NCI-H2107 treated with DMSO at 0.1 percent for 48 hours (cell line): ENCODE measurements around the gene LDB3.

ENCODE experiments used
- DNase-seq: peaks from one replicate; lab custom pipeline; 2025; ENCODE audit not compliant: unreplicated experiment; lab: John Stamatoyannopoulos, UW

The LDB3 gene

DNA sequence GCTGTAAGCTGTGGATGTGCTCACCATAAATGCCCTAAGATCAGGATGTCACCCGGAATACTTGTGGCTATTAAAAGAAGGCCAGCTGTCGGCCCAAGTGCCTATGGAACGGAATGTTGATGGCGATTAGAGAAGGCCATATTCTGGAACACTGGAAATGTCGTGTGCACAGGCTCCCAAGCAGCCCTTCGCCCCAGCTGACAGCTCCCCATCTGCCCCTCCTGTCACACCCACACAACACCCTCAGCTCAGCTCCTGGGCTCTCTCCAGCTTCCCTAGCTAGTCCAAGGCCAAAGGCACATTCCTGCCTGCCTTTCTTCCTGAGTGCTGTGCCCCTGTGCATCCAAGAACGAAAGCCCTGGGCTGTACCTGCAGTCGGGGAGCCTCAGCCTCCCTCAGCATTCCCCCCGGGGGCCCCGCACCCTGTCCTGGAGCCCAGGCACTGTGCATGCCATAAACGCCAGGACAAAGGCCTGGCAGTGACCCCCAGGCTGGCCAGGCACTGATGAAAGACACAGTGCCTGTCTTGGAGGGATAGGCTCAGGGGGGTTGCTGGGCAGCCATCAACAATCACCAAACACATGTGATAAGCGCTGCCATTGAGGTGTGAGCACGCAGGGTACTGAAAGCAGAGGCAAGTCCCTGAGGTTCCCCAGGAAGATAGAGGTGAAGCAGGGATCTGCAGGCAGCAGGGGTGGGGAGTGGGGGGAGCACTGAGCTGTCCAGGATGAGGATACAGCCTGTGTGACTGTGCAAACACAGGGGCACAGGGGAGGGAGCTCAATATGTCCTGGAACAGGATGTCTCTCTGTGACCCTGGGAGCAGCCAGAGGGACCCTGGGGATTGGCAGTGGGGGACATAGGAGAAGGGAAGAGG lies 3.7 kb upstream of the LDB3 start:
- no peak for DNase-seq

DNA sequence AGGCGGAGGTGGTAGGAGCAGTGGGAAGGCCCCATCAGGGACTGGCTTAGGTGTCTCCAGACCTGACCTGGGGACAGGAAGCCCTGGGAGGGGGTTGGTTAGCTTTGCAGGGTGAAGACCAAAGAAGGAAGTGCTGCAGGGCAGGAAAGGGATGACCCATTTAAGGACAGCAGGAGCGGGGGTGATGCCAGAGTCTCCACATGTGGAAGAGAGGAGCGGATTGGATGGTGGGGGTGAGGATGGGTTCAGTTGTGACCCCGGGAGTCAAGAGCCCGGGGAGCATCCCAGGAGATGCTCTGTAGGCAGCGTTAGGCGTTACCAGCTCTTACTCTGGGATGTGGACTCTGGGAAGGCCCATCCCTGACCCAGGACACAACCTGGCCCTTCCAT lies 3.1 kb upstream of the LDB3 start:
- DNase-seq: no peak

DNA sequence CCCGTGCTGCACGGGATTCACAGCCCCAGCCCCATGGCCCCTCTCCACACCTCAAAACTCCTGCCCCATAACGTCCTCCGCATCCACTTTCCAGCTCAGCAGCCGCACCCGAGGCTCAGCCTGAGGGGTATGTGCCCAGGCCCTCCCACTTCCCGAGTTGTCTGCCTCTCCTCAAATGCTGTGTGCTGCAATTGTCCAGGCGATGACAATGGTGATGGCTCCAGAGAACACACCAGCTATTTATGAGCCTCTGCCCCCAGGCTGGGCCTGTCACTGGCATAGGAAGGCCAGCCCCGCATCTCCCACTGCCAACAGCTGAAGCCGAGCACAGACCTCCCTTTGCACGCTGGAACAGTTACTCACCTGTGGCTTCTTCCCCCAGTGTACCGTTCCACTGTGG lies 2.4 kb upstream of the LDB3 start:
- DNase-seq: no peak

DNA sequence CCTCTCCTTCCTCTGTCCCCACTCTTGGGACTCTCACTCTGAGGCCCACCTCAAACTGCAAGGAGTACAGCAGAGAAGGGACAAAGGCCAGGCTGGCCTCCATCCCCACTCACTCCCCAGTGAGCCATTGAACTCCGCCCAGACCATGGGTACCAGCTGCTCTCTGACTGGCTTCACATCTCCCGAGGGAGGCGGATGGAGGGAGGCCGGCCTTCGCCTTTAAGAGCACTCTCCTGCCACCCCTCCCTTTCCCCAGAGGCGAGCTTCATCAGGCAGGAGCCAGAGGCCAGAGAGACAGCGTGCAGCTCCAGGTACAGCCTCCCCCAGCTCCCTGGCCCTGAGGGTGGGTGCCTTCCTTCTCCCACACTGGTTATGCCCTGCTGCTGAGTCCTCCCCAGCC lies 1.8 kb upstream of the LDB3 start:
- DNase-seq: peak; percentile 13

DNA sequence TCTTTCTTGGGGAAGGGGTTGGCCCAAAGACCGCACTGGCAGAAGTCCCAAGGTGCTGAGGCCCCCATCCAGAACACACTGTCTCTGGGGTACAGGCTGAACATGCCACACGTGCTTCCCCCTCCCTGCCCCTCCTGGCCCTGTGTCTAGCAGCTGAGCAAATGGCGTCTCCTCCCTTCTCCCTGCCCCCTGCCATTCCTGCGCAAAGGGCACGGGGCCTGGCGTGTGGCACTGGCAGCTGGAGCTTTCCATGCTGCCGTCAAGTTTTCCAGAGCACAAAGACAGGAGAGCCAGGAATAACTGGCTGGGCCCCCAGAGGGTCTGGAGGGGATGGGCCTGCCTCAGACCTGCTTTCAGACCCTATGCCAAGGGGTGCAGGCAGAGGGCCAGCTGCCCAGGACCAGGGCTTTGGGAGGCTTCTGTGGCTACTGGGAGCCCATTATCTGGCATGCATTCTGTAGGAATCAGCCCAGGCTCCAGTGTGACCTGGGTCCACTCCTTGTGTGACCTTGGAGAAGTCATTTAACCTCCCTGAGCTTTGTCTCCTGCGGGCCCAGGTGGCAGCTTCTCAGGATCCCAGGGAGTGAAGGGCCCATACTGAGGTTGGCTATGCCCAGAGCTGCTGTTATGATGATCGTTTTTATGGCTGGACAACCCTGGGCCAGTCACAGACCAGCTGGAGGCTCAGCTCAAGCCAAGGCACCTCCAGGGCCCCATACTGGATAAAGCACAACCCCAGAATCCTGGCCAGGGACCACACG lies 710 bp upstream of the LDB3 start:
- no peak for DNase-seq

GRCh38 chr10:86670290-86670811 lies 2.0 kb downstream of the LDB3 start:
- DNase-seq: no peak

DNA sequence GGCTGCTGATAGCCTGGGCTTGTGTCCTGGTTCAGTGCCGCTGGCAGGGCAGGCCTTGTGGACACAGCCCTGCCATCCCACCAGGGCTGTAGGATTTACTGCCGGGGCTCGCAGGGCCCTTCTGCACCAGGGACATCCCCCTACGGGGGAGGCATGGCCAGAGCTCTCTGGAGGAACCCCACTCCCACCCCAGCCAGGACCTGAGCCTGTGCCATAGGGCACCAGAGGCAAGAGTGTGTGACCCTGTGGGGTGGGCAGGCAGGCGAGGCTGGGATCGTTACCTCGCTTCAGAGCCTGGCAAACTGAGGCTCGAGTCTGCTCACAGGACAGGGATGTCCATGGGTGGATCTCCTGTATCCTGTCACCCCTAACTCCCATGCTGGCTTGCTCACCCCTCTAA lies 2.6 kb downstream of the LDB3 start:
- no peak for DNase-seq

- no peak for DNase-seq
Observed at GRCh38 chr10:86671419-86671818, 3.1 kb downstream of the LDB3 start.

- no peak for DNase-seq
Observed at GRCh38 chr10:86671985-86672710, 3.8 kb downstream of the LDB3 start.

DNA sequence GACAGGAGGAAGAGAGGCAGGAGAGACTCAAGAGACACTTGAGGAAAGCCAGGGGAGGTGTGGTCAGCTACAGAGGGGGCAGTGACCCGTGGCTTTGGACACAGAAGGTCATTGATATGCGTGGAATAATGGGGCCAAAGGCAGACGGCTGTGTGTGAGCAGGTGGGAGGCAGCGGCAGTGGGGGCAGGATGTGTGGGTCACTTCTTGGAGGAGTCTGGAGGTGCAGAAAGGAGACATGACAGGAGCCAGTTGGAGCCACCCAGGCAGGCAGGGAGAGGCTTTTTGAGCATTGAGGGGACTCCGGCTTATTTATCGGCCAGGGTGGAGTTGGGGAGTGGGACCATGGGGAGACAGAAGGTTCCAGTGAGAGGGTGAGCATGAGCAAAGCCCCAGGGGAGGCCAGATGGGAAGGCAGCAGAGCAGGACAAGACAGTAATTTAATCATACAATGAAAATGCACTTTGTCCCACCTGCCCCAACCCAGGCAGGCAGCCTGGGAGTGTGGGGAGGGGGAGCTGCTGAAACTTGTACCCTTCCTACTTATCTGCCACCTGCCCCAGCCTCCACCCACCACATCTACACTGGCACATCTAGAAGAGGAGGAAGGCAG lies 5.0 kb downstream of the LDB3 start:
- DNase-seq: no peak

- DNase-seq: peak; percentile 46
Observed at GRCh38 chr10:86673827-86674581, 5.7 kb downstream of the LDB3 start.

GRCh38 chr10:86674912-86675311 lies 6.6 kb downstream of the LDB3 start:
- DNase-seq: no peak

- no peak for DNase-seq
Observed at GRCh38 chr10:86677374-86677773, 9.1 kb downstream of the LDB3 start.

GRCh38 chr10:86678999-86679792 lies 10.9 kb downstream of the LDB3 start:
- no peak for DNase-seq

DNA sequence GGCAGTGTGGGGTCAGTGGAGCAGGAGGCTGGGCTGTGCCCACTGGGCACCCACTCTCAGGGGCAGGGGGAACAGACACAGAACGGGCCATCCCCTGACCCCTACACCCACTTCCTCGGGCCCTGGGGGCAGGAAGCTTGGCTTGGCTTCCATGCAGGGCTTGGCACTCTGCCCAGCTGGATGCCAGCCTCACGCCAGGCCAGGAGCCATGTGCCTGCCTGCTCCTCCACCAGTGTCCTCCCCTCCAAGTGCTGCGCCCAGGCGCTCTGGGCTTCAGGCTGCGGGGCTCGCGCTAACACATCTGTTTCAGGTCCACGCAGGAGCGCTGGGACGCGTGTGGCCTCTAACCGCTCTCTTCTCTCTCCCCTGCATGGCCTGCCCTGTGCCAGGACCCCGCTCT lies 12.7 kb downstream of the LDB3 start:
- no peak for DNase-seq

DNA sequence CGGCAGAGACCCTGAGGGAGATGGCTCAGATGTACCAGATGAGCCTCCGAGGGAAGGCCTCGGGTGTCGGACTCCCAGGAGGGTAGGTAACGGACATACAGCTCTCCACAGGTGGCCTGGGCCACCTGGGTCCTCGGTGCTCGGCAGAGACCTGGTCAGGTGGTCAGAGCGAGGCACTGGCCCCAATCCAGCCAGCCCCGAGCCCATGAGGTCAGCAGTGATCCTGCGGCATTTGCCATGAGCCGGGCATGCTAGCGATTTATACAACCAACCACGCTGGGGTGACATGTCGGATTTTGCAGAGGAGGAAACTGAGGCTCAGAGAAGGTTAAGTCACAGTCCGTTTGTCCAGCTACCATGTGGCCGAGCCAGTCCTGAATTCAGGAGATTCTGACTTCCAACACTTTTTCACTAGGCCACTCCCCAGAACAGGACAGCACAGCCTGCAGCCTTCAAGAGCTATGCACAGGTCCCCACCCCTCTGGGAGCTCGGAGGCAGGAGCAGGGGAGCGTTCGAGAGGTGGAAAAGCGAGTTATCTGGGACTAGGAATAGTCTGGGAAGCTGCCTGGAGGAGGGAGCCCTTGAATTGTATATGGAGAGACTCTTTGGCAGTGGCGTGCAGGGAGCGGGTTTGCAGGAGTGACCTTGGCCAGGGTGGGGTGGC lies 13.5 kb downstream of the LDB3 start:
- DNase-seq: no peak

DNA sequence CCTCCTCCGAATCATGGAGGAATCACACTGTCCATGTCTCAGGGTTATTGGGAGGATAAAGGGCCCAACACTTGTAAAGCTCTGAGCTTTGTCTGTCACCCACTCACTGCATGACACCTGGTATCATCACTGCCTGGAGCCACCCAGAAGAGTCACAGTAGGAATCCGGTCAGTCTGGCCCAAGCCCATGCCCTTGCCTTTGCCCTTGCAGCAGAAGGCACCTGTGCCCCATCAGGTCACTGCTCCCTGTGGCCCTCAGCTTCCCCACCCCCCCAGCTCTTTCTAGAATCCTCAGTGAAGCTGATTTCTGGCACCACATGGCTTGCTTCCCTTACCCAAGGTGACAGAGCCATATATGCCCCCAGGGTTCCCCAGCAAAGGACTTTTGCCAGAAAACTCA lies 14.4 kb downstream of the LDB3 start:
- DNase-seq: no peak

- no peak for DNase-seq
Observed at GRCh38 chr10:86684331-86685097, 16.2 kb downstream of the LDB3 start.
